ENCODE results near the gene SDS. TPM values are rescaled to one million over a fixed set of nuclear protein-coding genes. Genes with fewer than 3 reads are reported as not detected.

Gene SDS
- total RNA-seq, 1 experiment from 2014 or later, result not detected

GRCh38 chr12:113345318-113345717, 58.4 kb downstream of the SDS start:
- Histone ChIP-seq H3K4me3 (replicated peaks in 1 of 2; ENCODE audit: low read depth in 1 of 2, low read length in 2 of 2) (no peak overlapping the region), H4K20me1 (ENCODE audit: insufficient read depth) (no peaks in the 10 kb centered on the region), H3K4me2 (ENCODE audit: low read length) (no peak overlapping the region), H3K36me3 (ENCODE audit: control insufficient read depth in 1 of 2, insufficient read depth in 2 of 2, low read length in 2 of 2) (no peaks in the 10 kb centered on the region), H3K79me2 (ENCODE audit: insufficient read depth, low read length) (no peaks in the 10 kb centered on the region), H3K27ac (ENCODE audit: low read depth, low read length) (no peak overlapping the region), H3K9ac (ENCODE audit: low read length) (no peak overlapping the region), H3K9me3 (ENCODE audit: control insufficient read depth in 1 of 2, insufficient read depth in 1 of 2, low read depth in 1 of 2, low read length in 2 of 2) (no peaks in the 10 kb centered on the region), H3K27me3 (ENCODE audit: insufficient read depth, low read length) (no peaks in the 10 kb centered on the region), H3K9me2 (ENCODE audit: insufficient read depth) (no peaks in the 10 kb centered on the region), H2AFZ (ENCODE audit: low read depth, low read length, poor library complexity, severe bottlenecking) (no peak overlapping the region), H3K4me1 (ENCODE audit: control insufficient read depth in 1 of 2, insufficient read depth in 2 of 2, low read length in 2 of 2) (no peaks in the 10 kb centered on the region)
- intact Hi-C loops (cut with micrococcal nuclease), result no loop called here
- BruUV-seq (replicated peaks), result no TSS peak
- TF ChIP-seq FOSL1 (IDR thresholded peaks at IDR 0.05; ENCODE audit: low read depth) (no peak), POLR2AphosphoS5 (IDR thresholded peaks at IDR 0.05; ENCODE audit: low read depth, low read length) (no peak), ATF3 (IDR thresholded peaks at IDR 0.05) (no peak), ZFX (IDR thresholded peaks at IDR 0.05) (no peak), EZH2phosphoT487 (IDR thresholded peaks at IDR 0.05; ENCODE audit: borderline replicate concordance) (no peak), EZH2 (IDR thresholded peaks at IDR 0.05) (no peak), REST (IDR thresholded peaks at IDR 0.05; ENCODE audit: low read depth) (no peak)
- DNase-seq (ENCODE audit: low read depth, low spot score) (no peak), ATAC-seq (no peak)
- ChIA-PET CTCF (interaction anchor here (0.6 kb wide), 1 partner anchor 148 kb away, joined by 4 read pairs; no protein-coding TSS in a partner anchor), RAD21 (ENCODE audit: low non-redundant PET in 1 of 2, low total read pairs in 2 of 2, uncharacterized antibody in 2 of 2, unreplicated experiment in 2 of 2) (no interaction called here), POLR2A (no interaction called here)

Other genes starting within 250 kb of the SDS start
- gene DDX54, start 218.4 kb downstream of the SDS start, total RNA-seq (2021; ENCODE audit: unreplicated experiment), result 110 TPM
- gene RITA1, start 218.2 kb downstream of the SDS start, total RNA-seq (2021; ENCODE audit: unreplicated experiment), result 20.7 TPM
- gene TPCN1, start 182.4 kb downstream of the SDS start, total RNA-seq (2021; ENCODE audit: unreplicated experiment), result 29.7 TPM
- 30.9 TPM for gene SLC8B1, start 68.8 kb downstream of the SDS start, total RNA-seq (2021; ENCODE audit: unreplicated experiment)
- 45.0 TPM for gene PLBD2, start 45.3 kb downstream of the SDS start, total RNA-seq (2021; ENCODE audit: unreplicated experiment)
- gene SDSL, start 18.5 kb upstream of the SDS start, total RNA-seq (2021; ENCODE audit: unreplicated experiment), result 19.1 TPM
- 2.4 TPM for gene LHX5, start 68.0 kb upstream of the SDS start, total RNA-seq (2021; ENCODE audit: unreplicated experiment)

Measured in HCT116 (cell line).